GM18861 (cell line): Measurements from ENCODE around the gene EGLN1.

ENCODE experiments used
- ATAC-seq: cut with Tn5 transposase; IDR thresholded peaks from one replicate; pipeline ENCODE4 v1.9.1; 2021; ENCODE audit not compliant: unreplicated experiment

Gene EGLN1

DNA sequence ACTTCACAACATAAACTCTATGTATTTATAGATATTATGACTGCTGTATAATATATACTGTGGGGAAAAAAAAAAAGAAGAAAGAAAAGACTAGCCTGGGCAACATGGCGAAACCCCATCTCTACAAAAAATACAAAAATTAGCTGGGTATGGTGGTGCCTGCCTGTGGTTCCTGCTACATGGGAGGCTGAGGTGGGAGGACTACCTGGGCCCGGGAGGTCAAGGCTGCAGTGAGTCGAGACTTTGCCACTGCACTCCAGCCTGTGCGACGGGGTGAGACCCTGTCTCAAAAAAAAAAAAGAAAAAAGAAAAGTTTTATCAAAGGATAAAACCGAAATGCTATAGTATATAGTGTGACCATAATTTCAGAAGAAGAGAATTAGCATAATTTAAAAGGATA lies 87.1 kb downstream of the EGLN1 start:
- ATAC-seq: no peak

- no peak for ATAC-seq
These were observed 87.9 kb downstream of the EGLN1 start for GRCh38 chr1:231334079-231334666.

- no peak for ATAC-seq
These were observed 89.3 kb downstream of the EGLN1 start for GRCh38 chr1:231332761-231333160.

DNA sequence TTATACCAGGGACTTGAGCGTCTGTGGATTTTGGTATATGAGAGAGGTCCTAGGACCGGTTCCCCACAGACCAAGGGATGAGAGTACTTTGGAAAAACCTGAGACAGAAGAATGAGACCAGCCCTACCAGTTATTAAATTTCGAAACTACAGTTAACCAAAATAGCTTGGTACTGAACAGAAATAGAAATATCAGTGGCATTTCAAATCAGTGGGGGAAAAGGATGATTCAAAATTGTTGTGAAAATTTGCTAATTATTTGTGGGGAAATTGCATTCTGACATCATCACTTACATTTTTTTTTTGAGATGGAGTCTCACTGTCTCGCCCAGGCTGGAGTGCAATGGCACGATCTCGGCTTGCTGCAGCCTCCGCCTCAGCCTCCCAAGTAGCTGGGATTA lies 92.6 kb downstream of the EGLN1 start:
- peak; percentile 42 for ATAC-seq

- no peak for ATAC-seq
These were observed 94.5 kb downstream of the EGLN1 start for GRCh38 chr1:231327617-231328016.

DNA sequence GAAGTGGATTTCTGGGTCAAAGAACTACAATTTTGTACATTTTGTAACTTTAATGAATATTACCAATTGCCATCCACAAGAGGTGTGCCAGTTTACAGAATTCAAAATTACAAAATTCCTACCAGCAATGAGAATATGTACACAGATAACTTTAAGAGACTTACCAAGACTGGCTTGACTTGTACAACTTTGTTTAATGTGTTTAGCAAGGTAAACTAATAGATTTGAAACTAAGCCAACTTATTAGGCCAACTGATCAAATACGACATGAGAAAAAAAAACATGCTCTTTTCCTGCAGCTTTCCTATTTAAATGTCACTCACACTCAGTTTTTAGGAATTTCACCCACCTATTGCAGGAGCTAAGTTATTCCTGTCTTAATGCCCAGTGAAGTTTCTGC lies 95.8 kb downstream of the EGLN1 start:
- no peak for ATAC-seq

DNA sequence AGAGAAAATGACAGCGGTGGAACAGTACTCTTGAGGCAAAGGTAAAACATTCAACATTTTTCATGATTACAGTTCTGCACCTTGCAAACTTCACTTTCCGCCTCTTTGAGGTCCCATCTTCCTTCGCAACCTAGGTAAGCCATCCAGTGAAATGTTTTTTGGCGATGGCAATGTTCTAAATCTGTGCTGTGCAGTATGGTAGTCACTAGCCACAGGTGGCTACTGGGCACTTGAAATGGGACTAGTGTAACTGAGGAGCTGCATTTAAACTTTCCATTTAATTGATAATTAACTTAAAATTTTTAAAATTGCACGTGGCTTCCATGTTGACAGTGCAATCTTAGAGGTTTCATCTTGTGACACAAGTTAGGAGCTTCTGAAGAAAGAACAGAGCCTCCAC lies 97.4 kb downstream of the EGLN1 start:
- no peak for ATAC-seq

- no peak for ATAC-seq
These were observed 99.1 kb downstream of the EGLN1 start for GRCh38 chr1:231322880-231323530.

DNA sequence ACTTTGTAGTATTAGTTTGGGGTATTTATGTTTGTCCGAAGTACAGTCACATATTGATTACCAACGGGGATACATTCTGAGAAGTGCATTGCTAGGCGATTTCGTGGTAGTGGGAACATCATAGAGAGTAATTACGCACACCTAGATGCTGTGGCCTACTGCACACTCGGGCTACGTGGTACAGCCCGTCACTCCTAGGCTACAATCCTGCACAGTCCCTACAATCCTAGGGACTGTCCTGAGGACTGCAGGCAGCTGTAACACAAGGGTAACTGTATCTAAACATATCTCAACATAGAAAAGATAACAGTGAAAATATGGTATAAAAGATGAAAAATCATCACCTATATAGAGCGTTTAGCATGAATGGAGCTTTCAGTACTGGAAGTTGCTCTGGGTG lies 103.0 kb downstream of the EGLN1 start:
- no peak for ATAC-seq

GRCh38 chr1:231318568-231318967 lies 103.5 kb downstream of the EGLN1 start:
- no peak for ATAC-seq

DNA sequence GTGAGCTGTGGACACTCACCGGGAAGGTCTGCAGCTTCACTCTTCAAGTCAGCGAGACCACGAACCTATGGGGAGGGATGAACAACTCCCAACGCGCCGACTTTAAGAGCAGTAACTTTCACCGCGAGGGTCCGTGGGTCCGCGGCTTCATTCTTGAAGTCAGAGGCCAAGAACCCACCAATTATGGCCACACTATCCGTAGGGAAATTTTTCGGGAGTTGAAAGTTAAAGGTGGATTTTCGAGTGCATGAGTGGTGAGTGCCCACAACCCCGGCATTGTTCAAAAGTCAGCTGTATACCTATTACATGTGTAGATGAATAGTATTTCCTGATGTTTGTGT lies 104.1 kb downstream of the EGLN1 start:
- ATAC-seq: no peak

DNA sequence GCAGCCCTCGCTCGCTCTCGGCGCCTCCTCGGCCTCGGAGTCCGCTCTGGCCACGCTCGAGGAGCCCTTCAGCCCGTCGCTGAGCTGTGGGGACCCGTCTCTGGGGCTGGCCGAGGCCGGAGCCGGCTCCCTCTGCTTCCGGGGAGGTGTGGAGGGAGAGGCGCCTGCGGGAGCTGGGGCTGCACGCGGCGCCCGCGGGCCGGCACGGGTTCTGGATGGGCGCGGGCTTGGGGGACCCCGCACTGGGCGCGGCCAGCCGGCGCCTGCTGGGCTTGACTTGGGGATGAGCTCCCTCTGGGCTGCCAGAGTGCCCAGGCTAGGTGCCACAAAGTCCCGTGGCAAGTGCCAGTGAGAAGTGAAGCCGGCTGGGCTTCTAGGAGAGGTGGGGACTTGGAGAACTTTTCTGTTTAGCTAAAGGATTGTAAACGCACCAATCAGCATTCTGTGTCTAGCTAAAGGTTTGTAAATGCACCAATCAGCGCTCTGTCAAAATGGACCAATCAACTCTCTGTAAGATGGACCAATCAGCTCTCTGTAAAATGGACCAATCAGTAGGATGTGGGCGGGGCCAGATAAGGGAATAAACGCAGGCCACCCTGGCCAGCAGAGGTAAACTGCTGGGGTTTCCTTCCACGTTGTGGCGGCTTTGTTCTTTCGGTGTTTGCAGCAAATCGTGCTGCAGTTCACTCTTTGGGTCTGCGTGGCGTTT lies 104.6 kb downstream of the EGLN1 start:
- no peak for ATAC-seq

- ATAC-seq: no peak
These were observed 106.2 kb downstream of the EGLN1 start for GRCh38 chr1:231315887-231316286.
